Subcutaneous adipose tissue (tissue), 4 donors: ENCODE measurements around the gene ACER1. TPM values are rescaled to one million over a fixed set of nuclear protein-coding genes. Genes with fewer than 3 reads are reported as not detected.

Experiments used
- total RNA-seq, 4 donors: library from RNA; depleted of rRNA; stranded (reverse); fragments of >200 nt; gene quantifications; one replicate each; pipeline ENCODE4 v1.1.0, GENCODE V29; 2016
- TF ChIP-seq, protein P1 (sequence below): fragments of 450-650 bp; IDR thresholded peaks from one replicate; pipeline ENCODE4 v1.5.1; 2016; ENCODE audit warnings: low read depth, mild to moderate bottlenecking, control low read depth, antibody characterized with exemption, moderate library complexity

ACER1 gene
- total RNA-seq, 4 donors from 2014 or later = 0.44 TPM; not detected in 3

DNA sequence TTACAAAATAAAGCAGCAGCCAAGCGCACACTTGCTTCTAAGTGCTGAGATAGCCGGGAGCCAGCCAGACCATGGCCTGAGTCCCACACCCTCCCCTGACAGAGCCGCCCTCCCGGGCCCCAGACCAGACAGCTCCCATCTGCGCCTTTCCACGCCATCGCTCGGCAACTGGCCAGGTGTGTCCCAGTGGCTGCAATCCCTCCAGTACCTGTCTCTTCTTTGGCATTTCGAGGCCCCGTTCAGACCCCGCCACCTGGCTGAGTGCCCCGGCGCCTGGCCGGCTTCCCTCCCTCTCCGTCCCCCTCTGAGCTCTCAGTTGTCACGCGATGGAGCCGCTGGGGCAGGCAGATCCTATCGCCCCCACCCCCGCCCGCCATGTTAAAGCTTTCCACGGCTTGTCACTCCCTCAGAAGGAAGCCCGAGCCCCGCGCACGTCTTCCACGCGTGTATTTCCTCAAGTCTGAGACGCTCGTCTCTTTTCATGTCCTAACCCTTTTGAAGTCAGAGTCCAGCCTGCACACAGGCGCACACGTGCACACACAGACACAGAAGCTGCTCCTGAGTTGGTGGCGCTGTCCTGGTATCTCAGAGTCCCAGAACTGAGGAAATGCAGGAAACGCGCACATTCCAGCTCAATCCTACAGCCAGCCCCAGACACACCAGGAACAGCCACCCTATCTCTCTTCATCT, 61.5 kb downstream of the ACER1 start:
- TF ChIP-seq, protein P1, sequence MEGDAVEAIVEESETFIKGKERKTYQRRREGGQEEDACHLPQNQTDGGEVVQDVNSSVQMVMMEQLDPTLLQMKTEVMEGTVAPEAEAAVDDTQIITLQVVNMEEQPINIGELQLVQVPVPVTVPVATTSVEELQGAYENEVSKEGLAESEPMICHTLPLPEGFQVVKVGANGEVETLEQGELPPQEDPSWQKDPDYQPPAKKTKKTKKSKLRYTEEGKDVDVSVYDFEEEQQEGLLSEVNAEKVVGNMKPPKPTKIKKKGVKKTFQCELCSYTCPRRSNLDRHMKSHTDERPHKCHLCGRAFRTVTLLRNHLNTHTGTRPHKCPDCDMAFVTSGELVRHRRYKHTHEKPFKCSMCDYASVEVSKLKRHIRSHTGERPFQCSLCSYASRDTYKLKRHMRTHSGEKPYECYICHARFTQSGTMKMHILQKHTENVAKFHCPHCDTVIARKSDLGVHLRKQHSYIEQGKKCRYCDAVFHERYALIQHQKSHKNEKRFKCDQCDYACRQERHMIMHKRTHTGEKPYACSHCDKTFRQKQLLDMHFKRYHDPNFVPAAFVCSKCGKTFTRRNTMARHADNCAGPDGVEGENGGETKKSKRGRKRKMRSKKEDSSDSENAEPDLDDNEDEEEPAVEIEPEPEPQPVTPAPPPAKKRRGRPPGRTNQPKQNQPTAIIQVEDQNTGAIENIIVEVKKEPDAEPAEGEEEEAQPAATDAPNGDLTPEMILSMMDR = no peak

DNA sequence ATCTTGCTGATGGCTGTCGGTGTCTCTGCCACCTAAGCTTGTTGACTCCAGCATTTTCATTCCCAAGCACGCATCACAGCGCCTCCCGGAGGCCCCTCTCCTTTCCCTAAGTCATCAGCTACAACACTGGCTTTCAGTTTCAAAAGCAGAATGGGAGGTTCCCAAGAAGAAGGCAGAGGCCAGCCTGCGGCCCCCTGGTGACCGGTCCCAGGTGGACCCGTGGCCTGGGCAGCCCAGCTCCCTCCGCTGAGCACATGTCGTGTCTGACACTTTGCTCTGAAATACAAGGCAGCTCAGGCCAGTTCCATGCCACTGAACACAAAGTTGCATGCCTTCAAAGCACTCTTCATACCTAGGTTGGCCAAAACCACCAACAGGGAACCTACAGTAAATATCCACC, 62.2 kb downstream of the ACER1 start:
- TF ChIP-seq, protein P1 = no peak

DNA sequence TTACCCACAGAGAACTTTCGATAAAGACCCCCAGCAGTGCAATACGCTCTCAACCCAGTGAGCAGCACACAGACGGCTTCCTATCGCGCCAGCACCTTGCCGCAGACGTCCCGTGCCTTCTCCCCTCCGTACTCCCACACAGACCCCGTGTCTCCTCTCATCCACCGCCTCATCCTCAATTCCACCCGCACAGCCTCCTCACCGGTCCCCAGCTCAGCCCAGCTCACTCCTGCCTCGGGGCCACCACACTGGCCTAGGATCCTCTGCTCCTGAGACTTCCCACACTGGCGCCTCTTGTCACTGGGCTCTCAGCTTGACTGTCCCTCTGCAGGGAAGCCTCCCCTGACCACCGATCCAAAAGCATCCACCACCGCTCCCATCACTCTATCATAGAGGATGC, 62.6 kb downstream of the ACER1 start:
- TF ChIP-seq, protein P1 = no peak

DNA sequence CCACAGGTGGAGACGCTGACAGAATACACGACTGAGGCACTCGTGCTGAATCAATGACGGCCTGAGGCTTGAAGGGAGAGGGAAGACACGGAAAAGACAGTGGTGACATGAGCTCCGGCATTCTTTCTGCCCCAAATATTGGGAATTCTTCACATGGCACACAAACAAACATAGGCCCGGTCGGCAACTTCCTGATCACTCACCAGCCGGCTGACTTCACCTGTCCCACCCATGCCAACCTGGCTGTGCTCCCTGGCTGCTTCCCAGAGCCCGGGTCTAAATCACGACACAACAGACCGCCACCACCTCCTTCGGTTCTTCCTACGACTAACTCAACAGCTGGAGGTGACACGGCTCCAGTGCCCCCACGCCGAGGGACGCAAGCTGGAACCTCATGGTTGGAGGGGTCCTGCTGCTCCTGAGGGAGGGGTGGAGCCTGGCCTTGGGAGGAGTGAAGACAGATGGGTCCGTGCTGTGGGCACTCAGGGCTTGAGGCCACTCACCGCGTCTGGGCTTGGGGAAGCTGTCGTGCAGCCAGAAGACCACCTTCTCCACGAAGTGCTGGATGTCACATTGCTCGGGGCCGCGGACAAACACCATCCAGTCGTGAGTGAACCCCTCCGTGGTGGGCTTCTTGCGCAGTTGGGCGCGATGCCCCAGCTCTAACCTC, 63.2 kb downstream of the ACER1 start:
- TF ChIP-seq, protein P1 = no peak

DNA sequence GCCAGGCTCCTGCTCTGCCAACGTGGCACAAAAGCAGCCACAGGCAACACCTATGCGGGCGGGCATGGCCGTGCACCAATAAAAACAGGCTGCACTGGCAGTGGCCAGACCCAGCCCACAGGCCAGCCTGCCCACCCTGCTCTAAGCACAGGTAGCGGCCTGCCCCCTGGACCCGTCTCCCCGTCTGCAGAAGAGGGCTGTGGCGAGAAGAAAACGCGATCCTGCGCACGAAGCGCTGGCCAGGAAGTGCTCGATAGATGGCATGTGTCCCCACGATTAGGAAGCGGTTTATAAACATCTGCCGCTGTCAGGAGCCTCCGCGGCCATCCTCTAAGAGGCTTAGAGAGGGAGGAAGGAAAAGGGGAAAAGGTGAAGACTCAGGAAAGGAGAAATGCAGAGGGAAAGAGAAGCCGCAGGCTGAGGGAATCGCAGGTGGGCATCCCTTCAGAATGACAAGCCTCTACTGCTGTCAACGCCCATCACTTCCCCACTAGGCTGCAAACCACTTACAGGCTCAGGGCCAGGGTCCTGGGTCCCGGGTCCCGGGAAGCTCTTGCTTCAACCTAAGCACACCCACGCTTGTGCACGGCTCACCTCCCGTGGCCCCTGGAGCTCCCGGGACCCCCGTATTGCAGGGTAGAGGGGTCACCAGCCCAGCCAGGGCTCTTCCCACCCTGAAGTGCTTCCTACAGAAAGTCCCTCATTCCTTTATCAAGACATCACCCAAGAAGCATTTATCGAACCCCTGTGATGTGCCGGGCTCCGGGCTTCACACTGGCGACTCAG, 64.1 kb downstream of the ACER1 start:
- TF ChIP-seq, protein P1 = no peak

DNA sequence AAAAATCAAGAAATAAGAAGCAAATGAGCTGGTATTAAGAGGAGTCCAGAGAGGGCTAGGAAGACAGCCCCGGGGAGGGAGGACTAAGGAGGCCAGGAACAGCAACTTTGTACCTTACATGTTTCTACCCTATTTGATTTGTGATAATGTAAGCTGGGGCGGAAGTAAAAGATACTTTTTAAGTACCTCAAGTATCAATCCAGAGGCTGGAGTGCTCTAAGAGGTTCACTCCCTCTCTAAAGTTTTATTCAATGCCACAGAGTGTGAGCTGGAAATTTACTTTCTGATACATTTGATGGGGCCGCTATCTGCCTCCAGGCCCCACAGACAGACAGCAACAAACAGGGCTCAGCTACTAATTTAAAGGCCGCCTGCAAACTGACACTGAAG, 65.0 kb downstream of the ACER1 start:
- TF ChIP-seq, protein P1 = no peak
